ENCODE results near the gene SRC.

SRC gene

GRCh38 chr20:37315021-37315451, 30.9 kb upstream of the SRC start:
- DNase-seq (ENCODE audit: low read depth) = no peak

GRCh38 chr20:37315452-37316110, 30.4 kb upstream of the SRC start:
- DNase-seq (ENCODE audit: low read depth) = no peak

- no peak for DNase-seq (ENCODE audit: low read depth)
Measured at GRCh38 chr20:37316116-37316774, 29.7 kb upstream of the SRC start.

GRCh38 chr20:37316775-37317170, 29.2 kb upstream of the SRC start:
- DNase-seq (ENCODE audit: low read depth) = no peak

- DNase-seq (ENCODE audit: low read depth) = no peak
Measured at GRCh38 chr20:37317316-37317715, 28.6 kb upstream of the SRC start.

GRCh38 chr20:37317994-37318640, 27.8 kb upstream of the SRC start:
- DNase-seq (ENCODE audit: low read depth) = no peak

- no peak for DNase-seq (ENCODE audit: low read depth)
Measured at GRCh38 chr20:37319151-37319671, 26.7 kb upstream of the SRC start.

- no peak for DNase-seq (ENCODE audit: low read depth)
Measured at GRCh38 chr20:37323985-37324384, 22.0 kb upstream of the SRC start.

- no peak for DNase-seq (ENCODE audit: low read depth)
Measured at GRCh38 chr20:37325206-37325605, 20.7 kb upstream of the SRC start.

- no peak for DNase-seq (ENCODE audit: low read depth)
Measured at GRCh38 chr20:37326666-37327065, 19.3 kb upstream of the SRC start.

- DNase-seq (ENCODE audit: low read depth) = no peak
Measured at GRCh38 chr20:37327748-37328147, 18.2 kb upstream of the SRC start.

- no peak for DNase-seq (ENCODE audit: low read depth)
Measured at GRCh38 chr20:37328149-37328945, 17.6 kb upstream of the SRC start.

GRCh38 chr20:37329481-37330165, 16.3 kb upstream of the SRC start:
- no peak for DNase-seq (ENCODE audit: low read depth)

GRCh38 chr20:37330316-37330715, 15.6 kb upstream of the SRC start:
- DNase-seq (ENCODE audit: low read depth) = no peak

- no peak for DNase-seq (ENCODE audit: low read depth)
Measured at GRCh38 chr20:37331060-37331857, 14.7 kb upstream of the SRC start.

- DNase-seq (ENCODE audit: low read depth) = no peak
Measured at GRCh38 chr20:37333130-37333847, 12.7 kb upstream of the SRC start.

- DNase-seq (ENCODE audit: low read depth) = no peak
Measured at GRCh38 chr20:37333848-37334318, 12.1 kb upstream of the SRC start.

GRCh38 chr20:37334450-37334849, 11.5 kb upstream of the SRC start:
- DNase-seq (ENCODE audit: low read depth) = no peak

GRCh38 chr20:37335642-37336368, 10.1 kb upstream of the SRC start:
- no peak for DNase-seq (ENCODE audit: low read depth)

All from stimulated activated CD4-positive, alpha-beta T cell treated with anti-CD3 and anti-CD28 coated beads, Interleukin-2, amount 100 ng/mL, for 4 hours (primary cell).